WTC11 (cell line): ENCODE measurements around the gene SDF2L1. TPM values are rescaled to one million over a fixed set of nuclear protein-coding genes. Genes with fewer than 3 reads are reported as not detected.
A peak's percentile ranks its signal among the peaks of the same experiment; 100 is the strongest.

Source experiments
- ARID4B ChIP-seq: sonication (generic); formaldehyde crosslinking; IDR thresholded peaks from 2 replicates; pipeline ENCODE4 v1.8.0; 2023; ENCODE audit warnings: missing genetic modification reagents, mild to moderate bottlenecking, borderline replicate concordance
- CBFB ChIP-seq: sonication (generic); formaldehyde crosslinking; IDR thresholded peaks from 2 replicates; pipeline ENCODE4 v1.8.1; 2022; ENCODE audit warnings: mild to moderate bottlenecking, low read depth, missing genetic modification reagents
- ELF4 ChIP-seq: sonication (generic); formaldehyde crosslinking; IDR thresholded peaks from 2 replicates; pipeline ENCODE4 v1.8.1; 2022; ENCODE audit warnings: low read depth, mild to moderate bottlenecking, moderate library complexity, missing genetic modification reagents
- EMX1 ChIP-seq: fragments of 250-450 bp; sonication (Bioruptor Pico); IDR thresholded peaks from 2 replicates; pipeline ENCODE4 v1.8.0; 2021; ENCODE audit warnings: mild to moderate bottlenecking
- FOXK1 ChIP-seq: sonication (generic); formaldehyde crosslinking; IDR thresholded peaks from 2 replicates; pipeline ENCODE4 v1.8.0; 2022; ENCODE audit warnings: mild to moderate bottlenecking, moderate library complexity, missing genetic modification reagents
- FOXP1 ChIP-seq: sonication (generic); formaldehyde crosslinking; IDR thresholded peaks from 2 replicates; pipeline ENCODE4 v1.8.0; 2022; ENCODE audit warnings: missing genetic modification reagents, mild to moderate bottlenecking, moderate library complexity, borderline replicate concordance
- FOXP4 ChIP-seq: sonication (generic); formaldehyde crosslinking; IDR thresholded peaks from 2 replicates; pipeline ENCODE4 v1.8.0; 2022; ENCODE audit warnings: mild to moderate bottlenecking, missing genetic modification reagents
- HMGA2 ChIP-seq: fragments of 250-450 bp; sonication (Bioruptor Pico); IDR thresholded peaks from 2 replicates; pipeline ENCODE4 v1.4.0; 2021; ENCODE audit warnings: mild to moderate bottlenecking, moderate library complexity
- JAZF1 ChIP-seq: fragments of 250-450 bp; sonication (Bioruptor Pico); IDR thresholded peaks from 2 replicates; pipeline ENCODE4 v1.9.0; 2021; ENCODE audit warnings: moderate library complexity, mild to moderate bottlenecking, inconsistent platforms
- NR2C2 ChIP-seq: sonication (generic); formaldehyde crosslinking; IDR thresholded peaks from 2 replicates; pipeline ENCODE4 v1.8.0; 2022; ENCODE audit warnings: mild to moderate bottlenecking, missing genetic modification reagents
- RELA ChIP-seq: sonication (generic); formaldehyde crosslinking; IDR thresholded peaks from 2 replicates; pipeline ENCODE4 v1.8.1; 2022; ENCODE audit warnings: missing genetic modification reagents, mild to moderate bottlenecking, borderline replicate concordance
- SP1 ChIP-seq: sonication (generic); formaldehyde crosslinking; conservative IDR thresholded peaks from 2 replicates; pipeline ENCODE4 v1.8.1; 2022; ENCODE audit warnings: missing genetic modification reagents
- TEAD1 ChIP-seq: sonication (generic); formaldehyde crosslinking; IDR thresholded peaks from 2 replicates; pipeline ENCODE4 v1.8.0; 2022; ENCODE audit warnings: mild to moderate bottlenecking, missing genetic modification reagents
- TEAD4 ChIP-seq: sonication (generic); formaldehyde crosslinking; IDR thresholded peaks from 2 replicates; pipeline ENCODE4 v1.8.0; 2022; ENCODE audit warnings: mild to moderate bottlenecking, missing genetic modification reagents
- ZBTB21 ChIP-seq: sonication (generic); formaldehyde crosslinking; IDR thresholded peaks from 2 replicates; pipeline ENCODE4 v1.8.1; 2023; ENCODE audit warnings: mild to moderate bottlenecking, missing genetic modification reagents, borderline replicate concordance
- ZBTB43 ChIP-seq: sonication (generic); formaldehyde crosslinking; IDR thresholded peaks from 2 replicates; pipeline ENCODE4 v1.8.1; 2023; ENCODE audit warnings: mild to moderate bottlenecking, missing genetic modification reagents
- ZNF219 ChIP-seq: sonication (generic); formaldehyde crosslinking; IDR thresholded peaks from 2 replicates; pipeline ENCODE4 v1.8.0; 2023; ENCODE audit warnings: missing genetic modification reagents, mild to moderate bottlenecking, borderline replicate concordance
- ZNF232 ChIP-seq: sonication (generic); formaldehyde crosslinking; IDR thresholded peaks from 2 replicates; pipeline ENCODE4 v1.8.0; 2022; ENCODE audit warnings: mild to moderate bottlenecking, missing genetic modification reagents
- ZNF281 ChIP-seq: sonication (generic); formaldehyde crosslinking; IDR thresholded peaks from 2 replicates; pipeline ENCODE4 v1.8.0; 2023; ENCODE audit warnings: mild to moderate bottlenecking, missing genetic modification reagents
- ZNF317 ChIP-seq: sonication (generic); formaldehyde crosslinking; IDR thresholded peaks from 2 replicates; pipeline ENCODE4 v1.8.1; 2023; ENCODE audit warnings: low read depth, mild to moderate bottlenecking, moderate library complexity, missing genetic modification reagents, borderline replicate concordance
- ZNF423 ChIP-seq: fragments of 250-450 bp; sonication (Bioruptor Pico); IDR thresholded peaks from 2 replicates; pipeline ENCODE4 v2.1.2; 2022; ENCODE audit warnings: mild to moderate bottlenecking, moderate library complexity
- ZNF671 ChIP-seq: fragments of 250-450 bp; sonication (Bioruptor Pico); IDR thresholded peaks from 2 replicates; pipeline ENCODE4 v1.8.0; 2021; ENCODE audit warnings: mild to moderate bottlenecking
- total RNA-seq: library from RNA; stranded (reverse); gene quantifications from 3 replicates; pipeline ENCODE4 v1.2.3, GENCODE V29; 2021
- TF ChIP-seq, protein P1 (sequence below): fragments of 250-450 bp; sonication (Bioruptor Pico); IDR thresholded peaks from 2 replicates; pipeline ENCODE4 v1.9.0; 2021; ENCODE audit warnings: mild to moderate bottlenecking
- TF ChIP-seq, protein P2 (sequence below): sonication (generic); formaldehyde crosslinking; IDR thresholded peaks from 2 replicates; pipeline ENCODE4 v1.8.1; 2022; ENCODE audit warnings: mild to moderate bottlenecking, moderate library complexity, missing genetic modification reagents
- TF ChIP-seq, protein P3 (sequence below): sonication (generic); formaldehyde crosslinking; conservative IDR thresholded peaks from 2 replicates; pipeline ENCODE4 v1.8.1; 2022; ENCODE audit warnings: mild to moderate bottlenecking, missing genetic modification reagents

SDF2L1 gene
- total RNA-seq, 1 experiment from 2014 or later: 73.6 TPM

DNA sequence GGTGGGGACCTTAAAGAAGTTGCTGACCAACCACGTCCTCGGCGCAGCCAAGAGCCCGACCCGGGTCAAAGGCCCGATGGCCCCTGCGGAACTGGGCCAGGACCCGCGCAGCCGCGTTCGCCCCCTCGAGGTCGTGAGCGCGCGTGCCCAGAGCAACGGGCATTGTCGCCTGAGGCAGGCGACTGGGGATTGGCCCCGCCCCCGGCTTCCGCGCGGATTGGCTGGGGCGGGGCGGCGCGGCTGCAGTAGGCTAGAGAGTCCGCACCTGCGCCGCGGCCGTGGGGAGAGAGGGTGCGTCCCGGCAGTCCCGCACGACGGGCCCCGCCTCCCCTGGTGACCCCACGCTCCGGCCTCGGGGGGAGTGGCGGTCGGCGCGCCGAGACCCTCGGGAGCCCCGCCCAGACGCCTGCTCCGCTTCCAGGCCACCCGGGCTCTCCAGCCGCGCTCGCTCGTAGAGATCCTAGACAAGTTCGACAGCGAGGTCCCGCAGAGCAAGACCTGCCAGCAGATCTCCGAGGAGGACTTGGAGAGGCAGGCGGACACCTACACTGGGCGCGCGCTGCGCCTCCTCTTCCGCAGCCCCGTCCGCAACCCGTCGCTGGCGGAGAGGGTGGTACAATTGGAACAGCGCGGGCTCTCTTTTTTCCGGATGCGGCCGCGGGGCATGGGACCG lies 15.4 kb downstream of the SDF2L1 start (continued):
- TF ChIP-seq, protein P1, sequence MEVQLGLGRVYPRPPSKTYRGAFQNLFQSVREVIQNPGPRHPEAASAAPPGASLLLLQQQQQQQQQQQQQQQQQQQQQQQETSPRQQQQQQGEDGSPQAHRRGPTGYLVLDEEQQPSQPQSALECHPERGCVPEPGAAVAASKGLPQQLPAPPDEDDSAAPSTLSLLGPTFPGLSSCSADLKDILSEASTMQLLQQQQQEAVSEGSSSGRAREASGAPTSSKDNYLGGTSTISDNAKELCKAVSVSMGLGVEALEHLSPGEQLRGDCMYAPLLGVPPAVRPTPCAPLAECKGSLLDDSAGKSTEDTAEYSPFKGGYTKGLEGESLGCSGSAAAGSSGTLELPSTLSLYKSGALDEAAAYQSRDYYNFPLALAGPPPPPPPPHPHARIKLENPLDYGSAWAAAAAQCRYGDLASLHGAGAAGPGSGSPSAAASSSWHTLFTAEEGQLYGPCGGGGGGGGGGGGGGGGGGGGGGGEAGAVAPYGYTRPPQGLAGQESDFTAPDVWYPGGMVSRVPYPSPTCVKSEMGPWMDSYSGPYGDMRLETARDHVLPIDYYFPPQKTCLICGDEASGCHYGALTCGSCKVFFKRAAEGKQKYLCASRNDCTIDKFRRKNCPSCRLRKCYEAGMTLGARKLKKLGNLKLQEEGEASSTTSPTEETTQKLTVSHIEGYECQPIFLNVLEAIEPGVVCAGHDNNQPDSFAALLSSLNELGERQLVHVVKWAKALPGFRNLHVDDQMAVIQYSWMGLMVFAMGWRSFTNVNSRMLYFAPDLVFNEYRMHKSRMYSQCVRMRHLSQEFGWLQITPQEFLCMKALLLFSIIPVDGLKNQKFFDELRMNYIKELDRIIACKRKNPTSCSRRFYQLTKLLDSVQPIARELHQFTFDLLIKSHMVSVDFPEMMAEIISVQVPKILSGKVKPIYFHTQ (CRISPR knock-in tag): no peak
- TF ChIP-seq TEAD4 (CRISPR knock-in tag) (no peak), FOXP1 (CRISPR knock-in tag) (peak; percentile 93), ZBTB43 (CRISPR knock-in tag) (peak; percentile 92), CBFB (CRISPR knock-in tag) (no peak), EMX1 (CRISPR knock-in tag) (peak; percentile 94), ZNF671 (CRISPR knock-in tag) (no peak), JAZF1 (CRISPR knock-in tag) (no peak), ZNF219 (CRISPR knock-in tag) (no peak), HMGA2 (CRISPR knock-in tag) (no peak), TEAD1 (CRISPR knock-in tag) (no peak), FOXP4 (no peak), ELF4 (CRISPR knock-in tag) (peak; percentile 66; the same call in 1 of the 2 replicates), RELA (CRISPR knock-in tag) (peak; percentile 67; the same call in 1 of the 2 replicates), ZNF232 (CRISPR knock-in tag) (peak; percentile 47; the same call in 1 of the 2 replicates), ZNF317 (CRISPR knock-in tag) (peak; percentile 47; the same call in 1 of the 2 replicates), ARID4B (peak; percentile 64; the same call in 1 of the 2 replicates), FOXK1 (CRISPR knock-in tag) (peak; percentile 76), ZNF281 (peak; percentile 9; the same call in 1 of the 2 replicates), SP1 (CRISPR knock-in tag) (peak; percentile 77), NR2C2 (no peak), ZBTB21 (CRISPR knock-in tag) (no peak), ZNF423 (CRISPR knock-in tag) (no peak)
- TF ChIP-seq, protein P2, sequence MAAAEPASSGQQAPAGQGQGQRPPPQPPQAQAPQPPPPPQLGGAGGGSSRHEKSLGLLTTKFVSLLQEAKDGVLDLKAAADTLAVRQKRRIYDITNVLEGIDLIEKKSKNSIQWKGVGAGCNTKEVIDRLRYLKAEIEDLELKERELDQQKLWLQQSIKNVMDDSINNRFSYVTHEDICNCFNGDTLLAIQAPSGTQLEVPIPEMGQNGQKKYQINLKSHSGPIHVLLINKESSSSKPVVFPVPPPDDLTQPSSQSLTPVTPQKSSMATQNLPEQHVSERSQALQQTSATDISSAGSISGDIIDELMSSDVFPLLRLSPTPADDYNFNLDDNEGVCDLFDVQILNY (CRISPR knock-in tag): peak; percentile 61; the same call in 1 of the 2 replicates
- TF ChIP-seq, protein P3, sequence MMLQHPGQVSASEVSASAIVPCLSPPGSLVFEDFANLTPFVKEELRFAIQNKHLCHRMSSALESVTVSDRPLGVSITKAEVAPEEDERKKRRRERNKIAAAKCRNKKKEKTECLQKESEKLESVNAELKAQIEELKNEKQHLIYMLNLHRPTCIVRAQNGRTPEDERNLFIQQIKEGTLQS: 0 out of 2 replicates have a peak, but pooled peaks have one; percentile 68
